Keratinocyte (primary cell): ENCODE data around the gene EEF1G.

ENCODE experiments used
- EZH2 ChIP-seq: IDR thresholded peaks from one replicate; pipeline ENCODE4 v1.6.1; 2012; ENCODE audit warnings: inconsistent platforms, mild to moderate bottlenecking, low read length, moderate library complexity
- TF ChIP-seq, protein P1 (sequence below), 3 experiments: IDR thresholded peaks in 1 of 3; conservative IDR thresholded peaks in 1 of 3; optimal IDR thresholded peaks in 1 of 3; 2 replicates in 2 of 3; 3 replicates in 1 of 3; pipeline versions ENCODE3 to v1.5.1; 2011; ENCODE audit warnings: low read length in 3 of 3, mild to moderate bottlenecking in 3 of 3, moderate library complexity in 2 of 3, control low read depth in 1 of 3, inconsistent platforms in 1 of 3; ENCODE audit not compliant: insufficient read depth in 2 of 3; ENCODE audit errors: extremely low read depth in 1 of 3

GRCh38 chr11:62592146-62592815 is 18.6 kb upstream of the EEF1G start:
- TF ChIP-seq, protein P1, sequence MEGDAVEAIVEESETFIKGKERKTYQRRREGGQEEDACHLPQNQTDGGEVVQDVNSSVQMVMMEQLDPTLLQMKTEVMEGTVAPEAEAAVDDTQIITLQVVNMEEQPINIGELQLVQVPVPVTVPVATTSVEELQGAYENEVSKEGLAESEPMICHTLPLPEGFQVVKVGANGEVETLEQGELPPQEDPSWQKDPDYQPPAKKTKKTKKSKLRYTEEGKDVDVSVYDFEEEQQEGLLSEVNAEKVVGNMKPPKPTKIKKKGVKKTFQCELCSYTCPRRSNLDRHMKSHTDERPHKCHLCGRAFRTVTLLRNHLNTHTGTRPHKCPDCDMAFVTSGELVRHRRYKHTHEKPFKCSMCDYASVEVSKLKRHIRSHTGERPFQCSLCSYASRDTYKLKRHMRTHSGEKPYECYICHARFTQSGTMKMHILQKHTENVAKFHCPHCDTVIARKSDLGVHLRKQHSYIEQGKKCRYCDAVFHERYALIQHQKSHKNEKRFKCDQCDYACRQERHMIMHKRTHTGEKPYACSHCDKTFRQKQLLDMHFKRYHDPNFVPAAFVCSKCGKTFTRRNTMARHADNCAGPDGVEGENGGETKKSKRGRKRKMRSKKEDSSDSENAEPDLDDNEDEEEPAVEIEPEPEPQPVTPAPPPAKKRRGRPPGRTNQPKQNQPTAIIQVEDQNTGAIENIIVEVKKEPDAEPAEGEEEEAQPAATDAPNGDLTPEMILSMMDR (optimal IDR thresholded peaks at IDR 0.05 in 1 of 3, IDR thresholded peaks at IDR 0.05 in 1 of 3, conservative IDR thresholded peaks at IDR 0.05 in 1 of 3; ENCODE audit: extremely low read depth in 1 of 3, insufficient read depth in 2 of 3, low read length in 3 of 3) = no peak
- TF ChIP-seq EZH2 = no peak
